SU-DHL-6 (cell line): ENCODE results near the gene MARCHF11.

Experiments
- H2AFZ ChIP-seq: fragments of 200-600 bp; sonication (generic); 2 replicates; pipeline ENCODE4 v1.6.1; 2014; ENCODE audit warnings: low read depth, mild to moderate bottlenecking, moderate library complexity, mixed read lengths, antibody characterized with exemption, low read length; ENCODE audit not compliant: severe bottlenecking
- H3F3A ChIP-seq: fragments of 200-600 bp; shearing (Covaris generic); 2 replicates; pipeline ENCODE4 v1.6.0; 2016; ENCODE audit warnings: antibody characterized with exemption, mild to moderate bottlenecking; ENCODE audit not compliant: insufficient read depth
- H3K27ac ChIP-seq: fragments of 200-600 bp; sonication (generic); 2 replicates; pipeline ENCODE4 v1.5.1; 2016; ENCODE audit warnings: low read depth, mild to moderate bottlenecking, low read length, moderate library complexity, mixed read lengths
- H3K27me3 ChIP-seq: fragments of 200-600 bp; sonication (generic), shearing (Covaris generic); 2 replicates; pipeline ENCODE4 v1.6.0; 2014; ENCODE audit warnings: mild to moderate bottlenecking, low read length
- H3K36me3 ChIP-seq: fragments of 200-600 bp; sonication (generic); 2 replicates; pipeline ENCODE4 v1.6.1; 2014; ENCODE audit warnings: mild to moderate bottlenecking, low read length, mixed read lengths
- H3K4me2 ChIP-seq: fragments of 300-600, 200-600 bp; shearing (Covaris generic), sonication (generic); 2 replicates; pipeline ENCODE4 v1.6.0; 2014; ENCODE audit warnings: low read length, low read depth, mild to moderate bottlenecking; ENCODE audit not compliant: poor library complexity, severe bottlenecking
- H3K4me3 ChIP-seq: fragments of 200-600 bp; sonication (generic); 2 replicates; pipeline ENCODE4 v1.5.1; 2014; ENCODE audit warnings: antibody characterized with exemption, low read length, mild to moderate bottlenecking, mixed read lengths; ENCODE audit not compliant: insufficient read depth, poor library complexity, severe bottlenecking
- H3K79me2 ChIP-seq: fragments of 200-600 bp; sonication (generic); 2 replicates; pipeline ENCODE4 v1.6.1; 2014; ENCODE audit warnings: mild to moderate bottlenecking, low read length, moderate library complexity; ENCODE audit not compliant: insufficient read depth
- H3K9ac ChIP-seq: fragments of 200-600 bp; sonication (generic); 2 replicates; pipeline ENCODE4 v1.7.0; 2014; ENCODE audit warnings: mild to moderate bottlenecking, low read length
- H3K9me2 ChIP-seq: fragments of 200-600 bp; sonication (generic); replicated peaks from 2 replicates; pipeline ENCODE4 v1.6.1; 2014; ENCODE audit warnings: low read length; ENCODE audit not compliant: insufficient read depth
- H3K9me3 ChIP-seq: fragments of 200-600 bp; sonication (generic); 2 replicates; pipeline ENCODE4 v1.6.1; 2014; ENCODE audit warnings: low read length, mixed read lengths; ENCODE audit not compliant: insufficient read depth
- H4K20me1 ChIP-seq: fragments of 200-600 bp; sonication (generic); 2 replicates; pipeline ENCODE4 v1.6.1; 2014; ENCODE audit warnings: low read depth, mild to moderate bottlenecking, antibody characterized with exemption, low read length, moderate library complexity, mixed read lengths
- CTCF ChIP-seq: fragments of 200-600 bp; sonication (generic); IDR thresholded peaks from one replicate; pipeline ENCODE4 v1.5.1; 2017; ENCODE audit warnings: antibody characterized with exemption, mild to moderate bottlenecking, low read length, moderate library complexity; ENCODE audit not compliant: insufficient read depth, poor library complexity, severe bottlenecking
- EZH2phosphoT487 ChIP-seq: fragments of 200-600 bp; sonication (generic), shearing (Covaris generic); conservative IDR thresholded peaks from 2 replicates; pipeline ENCODE4 v1.6.1; 2018; ENCODE audit warnings: mild to moderate bottlenecking, antibody characterized with exemption, low read length, moderate library complexity, mixed read lengths

MARCHF11 gene

GRCh38 chr5:16137177-16137576 is 42.4 kb downstream of the MARCHF11 start:
- Histone ChIP-seq H3K4me3 (no peak overlapping the region), H3K36me3 (no peaks in the 10 kb centered on the region), H3K9me2 (no peaks in the 10 kb centered on the region), H3K79me2 (no peaks in the 10 kb centered on the region), H3K9me3 (peaks cover 4% of the 10 kb centered on the region; the same call in 1 of the 2 replicates), H3K9ac (no peak overlapping the region), H3K27ac (no peak overlapping the region), H3F3A (no peaks in the 10 kb centered on the region), H3K4me2 (no peak overlapping the region), H2AFZ (no peak overlapping the region), H3K27me3 (no peaks in the 10 kb centered on the region), H4K20me1 (no peaks in the 10 kb centered on the region)
- TF ChIP-seq CTCF (no peak), EZH2phosphoT487 (no peak)

- H3K27me3 ChIP-seq: no peaks in the 10 kb centered on the region
- no peaks in the 10 kb centered on the region for H3K79me2 ChIP-seq
- TF ChIP-seq CTCF (no peak), EZH2phosphoT487 (no peak)
- H3K9me2 ChIP-seq: no peaks in the 10 kb centered on the region
- no peaks in the 10 kb centered on the region for H3F3A ChIP-seq
- no peak overlapping the region for H3K27ac ChIP-seq
- no peak overlapping the region for H3K4me3 ChIP-seq
- H2AFZ ChIP-seq: no peak overlapping the region
- no peaks in the 10 kb centered on the region for H4K20me1 ChIP-seq
- no peaks in the 10 kb centered on the region for H3K36me3 ChIP-seq
- H3K9me3 ChIP-seq: peaks cover 4% of the 10 kb centered on the region; the same call in 1 of the 2 replicates
- no peak overlapping the region for H3K4me2 ChIP-seq
- H3K9ac ChIP-seq: no peak overlapping the region
Observed at GRCh38 chr5:16135506-16135905, 44.1 kb downstream of the MARCHF11 start.

GRCh38 chr5:16135003-16135402 is 44.6 kb downstream of the MARCHF11 start:
- no peak overlapping the region for H2AFZ ChIP-seq
- H3K36me3 ChIP-seq: no peaks in the 10 kb centered on the region
- TF ChIP-seq EZH2phosphoT487 (no peak), CTCF (no peak)
- no peak overlapping the region for H3K4me3 ChIP-seq
- no peaks in the 10 kb centered on the region for H3F3A ChIP-seq
- peaks cover 4% of the 10 kb centered on the region; the same call in 1 of the 2 replicates for H3K9me3 ChIP-seq
- H3K4me2 ChIP-seq: no peak overlapping the region
- H3K79me2 ChIP-seq: no peaks in the 10 kb centered on the region
- no peaks in the 10 kb centered on the region for H3K27me3 ChIP-seq
- no peaks in the 10 kb centered on the region for H4K20me1 ChIP-seq
- no peaks in the 10 kb centered on the region for H3K9me2 ChIP-seq
- no peak overlapping the region for H3K9ac ChIP-seq
- no peak overlapping the region for H3K27ac ChIP-seq
